ENCODE results near the gene PLIN4.

DNA sequence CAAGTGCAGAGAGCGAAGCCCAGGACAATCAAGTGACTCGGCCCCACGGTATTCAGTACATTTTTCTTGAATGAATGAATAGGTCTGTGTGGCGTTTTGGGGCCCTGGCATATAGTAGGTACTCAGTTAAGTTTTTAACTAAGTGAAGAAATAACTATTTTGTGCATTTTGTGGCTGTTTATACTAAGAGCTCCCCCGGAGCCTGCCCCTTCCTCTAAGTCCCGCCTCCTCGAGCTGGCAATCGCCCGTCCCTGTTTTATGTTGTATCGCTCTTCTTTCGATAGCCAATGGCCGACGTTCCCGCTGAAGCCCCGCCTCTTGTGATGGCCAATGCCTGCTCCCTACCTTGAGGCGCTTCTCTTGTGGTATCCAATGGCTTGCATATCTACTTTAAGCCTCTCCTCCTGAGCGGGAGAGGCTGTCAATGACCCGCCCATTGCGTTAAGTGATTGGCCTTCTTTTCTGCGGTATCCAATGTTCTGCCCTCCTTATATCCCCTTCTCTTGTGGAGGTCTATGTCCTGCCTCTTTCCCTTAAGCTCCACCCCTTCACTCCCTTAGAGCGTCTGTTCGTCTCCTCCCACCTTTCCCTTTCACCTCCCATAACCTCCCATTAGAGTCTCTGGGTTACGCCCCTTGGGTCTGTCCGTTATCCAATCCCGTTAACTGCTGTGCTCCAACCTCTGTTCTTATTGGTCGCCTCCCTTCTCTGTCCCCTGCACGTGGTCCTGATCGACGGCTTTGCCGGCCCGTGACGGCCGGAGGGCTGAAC, 46.7 kb downstream of the PLIN4 start:
- TF ChIP-seq, protein P1, sequence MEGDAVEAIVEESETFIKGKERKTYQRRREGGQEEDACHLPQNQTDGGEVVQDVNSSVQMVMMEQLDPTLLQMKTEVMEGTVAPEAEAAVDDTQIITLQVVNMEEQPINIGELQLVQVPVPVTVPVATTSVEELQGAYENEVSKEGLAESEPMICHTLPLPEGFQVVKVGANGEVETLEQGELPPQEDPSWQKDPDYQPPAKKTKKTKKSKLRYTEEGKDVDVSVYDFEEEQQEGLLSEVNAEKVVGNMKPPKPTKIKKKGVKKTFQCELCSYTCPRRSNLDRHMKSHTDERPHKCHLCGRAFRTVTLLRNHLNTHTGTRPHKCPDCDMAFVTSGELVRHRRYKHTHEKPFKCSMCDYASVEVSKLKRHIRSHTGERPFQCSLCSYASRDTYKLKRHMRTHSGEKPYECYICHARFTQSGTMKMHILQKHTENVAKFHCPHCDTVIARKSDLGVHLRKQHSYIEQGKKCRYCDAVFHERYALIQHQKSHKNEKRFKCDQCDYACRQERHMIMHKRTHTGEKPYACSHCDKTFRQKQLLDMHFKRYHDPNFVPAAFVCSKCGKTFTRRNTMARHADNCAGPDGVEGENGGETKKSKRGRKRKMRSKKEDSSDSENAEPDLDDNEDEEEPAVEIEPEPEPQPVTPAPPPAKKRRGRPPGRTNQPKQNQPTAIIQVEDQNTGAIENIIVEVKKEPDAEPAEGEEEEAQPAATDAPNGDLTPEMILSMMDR (IDR thresholded peaks at IDR 0.05), result no peak
- TF ChIP-seq POLR2AphosphoS5 (IDR thresholded peaks at IDR 0.05) (peak; percentile 95), POLR2A (IDR thresholded peaks at IDR 0.05) (peak; percentile 64)

All from prostate gland (tissue), 2 donors.